HG03066 (cell line): ENCODE results near the gene ZNF561.
"Not testable (repeated sequence)": the region's sequence is repeated elsewhere in the genome, so short reads cannot be mapped to it uniquely, and the experiment has no call there.

Experiments used
- ATAC-seq: cut with Tn5 transposase; IDR thresholded peaks from one replicate; pipeline ENCODE4 v1.9.1; 2021; ENCODE audit warnings: low read depth; ENCODE audit not compliant: unreplicated experiment

ZNF561 gene

DNA sequence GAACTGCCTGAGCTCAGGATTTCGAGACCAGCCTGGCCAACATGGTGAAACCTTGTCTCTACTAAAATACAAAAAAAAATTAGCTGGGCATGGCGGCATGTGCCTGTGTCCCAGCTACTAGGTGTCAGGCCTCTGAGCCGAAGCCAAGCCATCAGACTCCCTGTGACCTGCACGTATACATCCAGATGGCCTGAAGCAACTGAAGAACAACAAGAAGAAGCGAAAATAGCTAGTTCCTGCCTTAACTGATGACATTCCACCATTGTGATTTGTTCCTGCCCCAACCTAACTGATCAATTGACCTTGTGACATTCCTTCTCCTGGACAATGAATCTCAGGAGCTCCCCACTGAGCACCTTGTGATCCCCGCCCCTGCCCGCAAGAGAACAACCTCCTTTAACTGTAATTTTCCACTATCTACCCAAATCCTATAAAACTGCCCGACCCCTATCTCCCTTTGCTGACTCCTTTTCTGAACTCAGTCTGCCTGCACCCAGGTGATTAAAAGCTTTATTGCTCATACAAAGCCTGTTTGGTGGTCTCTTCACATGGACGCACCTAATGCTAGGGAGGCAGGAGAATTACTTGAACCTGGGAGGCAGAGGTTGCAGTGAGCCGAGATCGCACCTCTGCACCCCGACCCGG, 38.8 kb downstream of the ZNF561 start:
- ATAC-seq: not testable (repeated sequence)

DNA sequence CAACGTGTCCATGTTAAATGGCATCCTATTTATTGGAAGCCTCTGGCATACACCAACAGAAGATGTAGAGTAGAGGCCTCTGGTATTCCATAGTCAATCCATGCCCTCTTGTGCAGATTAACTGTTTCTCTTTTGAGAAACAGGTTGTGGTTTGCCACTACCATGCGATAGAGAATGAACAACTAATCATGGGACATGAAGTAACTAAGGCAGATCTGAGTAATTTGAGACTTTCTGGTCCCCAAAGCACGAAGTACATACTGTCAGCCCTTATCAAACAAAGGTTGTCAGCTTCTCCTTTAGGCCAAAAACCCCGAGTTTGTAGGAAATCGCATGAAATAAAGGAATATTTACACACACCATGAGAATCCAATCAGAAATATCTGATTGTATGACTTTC, 40.3 kb downstream of the ZNF561 start:
- ATAC-seq: no peak

DNA sequence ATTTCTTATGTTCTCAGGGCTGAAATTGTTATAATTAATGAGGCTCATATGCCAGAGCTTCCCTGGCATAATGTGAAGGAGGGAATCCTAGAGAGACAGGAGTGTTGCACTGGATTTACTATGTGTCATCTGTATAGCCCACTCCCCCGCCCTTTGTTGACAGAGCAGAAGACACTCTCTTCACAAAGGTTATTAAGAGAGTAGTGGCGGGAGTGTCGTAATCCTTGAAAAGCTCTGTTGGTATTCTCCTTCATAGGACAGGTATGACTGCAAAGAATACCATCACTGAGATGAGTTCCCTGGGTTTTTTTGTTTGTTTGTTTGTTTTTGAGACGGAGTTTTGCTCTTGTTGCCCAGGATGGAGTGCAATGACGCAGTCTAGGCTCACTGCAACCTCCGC, 50.8 kb downstream of the ZNF561 start:
- ATAC-seq: no peak

DNA sequence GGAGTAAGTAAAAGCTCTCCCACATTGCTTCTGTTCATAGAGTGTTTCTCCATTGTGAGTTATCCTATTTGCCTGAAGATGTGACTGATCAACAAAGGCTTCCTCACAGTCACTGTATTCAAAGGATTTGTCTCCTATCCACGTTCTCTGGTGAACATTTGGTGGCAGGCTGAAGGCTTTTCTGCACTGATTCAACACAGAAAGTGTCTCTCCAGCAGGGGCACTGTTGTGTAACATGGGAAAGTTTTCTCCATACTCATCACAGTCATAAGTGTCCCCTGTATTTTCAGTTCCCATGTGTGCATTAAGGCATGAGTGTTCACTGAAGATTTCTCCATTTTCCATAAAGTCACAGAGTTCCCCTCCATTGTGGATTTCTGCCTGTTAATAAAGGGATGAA, 54.3 kb downstream of the ZNF561 start:
- ATAC-seq: no peak

DNA sequence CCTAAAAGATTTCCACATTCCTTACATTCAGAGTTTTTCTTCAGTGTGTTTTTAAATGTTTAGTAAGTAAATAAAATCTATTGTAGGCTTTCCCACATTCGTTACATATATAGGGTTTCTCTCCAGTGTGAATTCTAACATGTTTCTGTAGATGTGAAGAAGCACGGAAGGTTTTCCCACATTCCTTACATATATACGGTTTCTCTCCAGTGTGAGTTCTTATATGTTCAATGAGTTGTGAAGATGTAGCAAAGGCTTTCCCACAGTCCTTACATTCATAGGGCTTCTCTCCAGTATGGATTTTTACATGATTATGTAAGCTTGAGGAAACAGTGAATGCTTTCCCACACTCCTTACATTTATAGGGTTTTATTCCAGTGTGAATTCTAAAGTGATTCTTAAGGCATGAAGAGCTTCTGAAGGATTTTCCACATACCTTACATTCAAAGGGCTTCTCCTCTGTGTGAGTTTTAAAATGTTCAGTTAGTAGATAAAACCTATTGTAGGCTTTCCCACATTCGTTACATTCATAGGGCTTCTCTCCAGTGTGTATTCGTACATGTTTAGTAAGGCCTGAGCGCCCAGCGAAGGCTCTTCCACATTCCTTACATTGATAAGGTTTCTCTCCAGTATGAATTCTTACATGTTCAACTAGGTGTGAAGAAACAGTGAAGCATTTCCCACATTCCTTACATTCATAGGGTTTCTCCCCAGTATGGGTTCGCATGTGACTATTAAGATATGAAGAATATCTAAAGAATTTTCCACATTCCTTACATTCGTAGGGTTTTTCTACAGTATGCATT, 54.9 kb downstream of the ZNF561 start:
- no peak for ATAC-seq
